GM18520 (cell line): ENCODE measurements around the gene TBC1D5.

Experiments
- ATAC-seq: cut with Tn5 transposase; IDR thresholded peaks from one replicate; pipeline ENCODE4 v1.9.1; 2021; ENCODE audit not compliant: unreplicated experiment

Gene TBC1D5

DNA sequence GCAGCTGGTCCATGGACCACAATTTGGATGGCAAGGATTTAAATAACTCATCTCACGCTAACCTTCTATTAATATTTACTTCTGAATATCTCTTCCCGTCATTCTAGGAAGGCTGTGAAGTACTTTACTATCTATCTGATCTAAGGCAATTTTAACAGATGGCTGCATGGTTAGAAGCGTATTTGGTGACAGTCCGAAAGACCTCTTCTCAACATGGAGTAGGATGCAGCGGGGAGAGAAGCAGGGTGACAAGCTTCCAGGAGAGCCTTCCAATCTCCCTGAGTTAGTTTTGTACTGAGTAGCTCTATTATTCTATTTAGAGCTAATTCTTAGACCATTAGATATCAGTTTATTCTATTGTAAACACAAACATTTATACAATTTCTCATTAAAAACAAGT lies 548.3 kb downstream of the TBC1D5 start:
- no peak for ATAC-seq

DNA sequence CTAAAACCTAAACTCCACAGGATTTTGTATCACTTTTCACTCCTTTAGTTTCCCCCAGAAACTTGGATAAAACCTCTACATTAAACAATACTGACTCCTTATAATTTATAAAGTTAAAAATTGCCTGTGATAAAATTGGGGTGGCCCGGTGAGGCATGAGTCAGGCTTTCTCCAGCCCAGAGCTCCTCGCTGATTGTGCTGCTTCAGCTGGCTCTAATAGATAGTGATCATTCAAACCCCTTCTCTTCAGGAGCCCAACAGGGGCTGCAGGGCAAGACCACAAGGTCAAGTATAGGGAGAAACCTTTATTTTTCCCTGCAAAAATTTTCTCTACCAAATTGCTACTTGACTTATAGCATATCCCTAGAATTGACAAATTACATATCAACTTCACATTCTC lies 549.4 kb downstream of the TBC1D5 start:
- no peak for ATAC-seq

DNA sequence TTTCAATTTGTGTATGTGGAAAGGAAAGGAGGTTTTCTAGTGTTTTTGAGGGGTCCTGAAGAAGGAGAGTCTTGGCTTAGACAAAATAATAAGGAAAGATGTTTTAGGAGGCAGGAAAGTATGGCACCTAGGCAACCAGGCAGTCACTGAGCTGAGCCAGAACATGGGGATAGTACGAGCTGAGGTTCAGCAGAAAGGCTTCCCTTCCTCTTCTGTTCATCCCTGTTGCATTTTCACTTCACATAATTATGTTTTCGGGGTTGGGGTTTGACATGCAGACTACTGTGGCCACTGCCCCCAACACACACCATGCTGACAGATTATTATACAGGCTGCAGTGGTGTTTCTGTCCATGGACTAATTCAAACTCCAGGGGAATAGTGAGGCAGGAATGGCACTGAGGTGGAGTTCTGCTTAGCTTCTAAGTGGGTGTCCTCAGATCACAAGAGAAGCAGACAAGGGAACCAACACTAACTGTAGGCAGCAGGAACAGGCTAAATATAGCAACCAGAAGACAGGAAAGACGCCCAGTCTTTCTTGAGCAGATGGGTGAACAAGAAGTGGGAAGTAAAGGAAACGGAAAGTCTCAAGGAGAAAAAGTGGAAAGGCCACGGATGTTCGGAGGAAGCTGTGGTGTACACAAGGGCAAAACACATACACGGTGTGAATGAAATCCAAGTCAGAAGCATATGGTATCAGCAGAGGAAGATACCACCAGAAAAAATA lies 551.9 kb downstream of the TBC1D5 start:
- no peak for ATAC-seq

DNA sequence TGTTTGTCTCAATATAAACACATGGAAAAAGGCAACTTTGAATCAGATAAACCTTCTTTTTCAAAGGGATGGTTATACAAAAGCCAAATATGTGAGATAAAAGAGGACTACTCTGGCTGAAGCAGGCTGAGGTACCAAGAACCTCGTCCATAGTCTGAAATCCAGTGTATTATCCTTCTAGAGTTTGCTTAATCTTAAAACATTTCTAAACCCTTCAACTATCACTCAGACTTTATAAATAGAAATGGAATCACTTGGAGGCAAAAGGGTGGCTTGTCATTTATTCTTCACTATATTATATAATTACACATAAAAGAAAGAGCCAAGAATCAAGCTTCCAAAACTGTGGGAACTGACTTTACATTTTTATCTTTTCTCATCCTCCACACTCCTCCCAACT lies 554.1 kb downstream of the TBC1D5 start:
- ATAC-seq: no peak

DNA sequence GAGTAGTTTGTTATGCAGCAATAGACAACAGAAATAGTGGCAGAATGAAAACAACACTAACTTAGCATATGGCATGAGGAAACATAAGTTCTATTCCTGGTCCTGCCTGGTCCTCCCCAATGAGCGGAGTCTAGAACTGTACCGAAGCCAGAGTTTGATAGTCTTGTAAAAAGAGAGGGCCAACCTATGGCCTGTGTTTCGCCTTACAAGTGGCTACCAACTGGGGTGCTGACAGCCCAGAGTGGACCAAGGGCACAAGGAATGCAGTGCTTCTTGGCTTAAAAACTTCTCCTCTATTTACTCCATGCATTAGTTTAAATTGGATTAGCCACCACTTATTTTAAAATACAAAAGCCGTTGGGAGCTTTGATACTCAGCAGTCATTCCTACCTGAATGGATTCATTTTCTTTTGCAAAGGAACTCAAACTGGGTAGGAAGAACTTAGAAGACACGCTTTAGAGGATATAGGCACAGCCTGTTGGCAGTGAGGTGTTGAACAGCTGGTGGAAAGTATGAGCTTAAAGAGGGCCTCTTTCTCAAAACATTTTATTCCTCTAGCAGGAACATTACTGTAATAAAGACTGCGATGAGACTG lies 554.7 kb downstream of the TBC1D5 start:
- ATAC-seq: no peak

DNA sequence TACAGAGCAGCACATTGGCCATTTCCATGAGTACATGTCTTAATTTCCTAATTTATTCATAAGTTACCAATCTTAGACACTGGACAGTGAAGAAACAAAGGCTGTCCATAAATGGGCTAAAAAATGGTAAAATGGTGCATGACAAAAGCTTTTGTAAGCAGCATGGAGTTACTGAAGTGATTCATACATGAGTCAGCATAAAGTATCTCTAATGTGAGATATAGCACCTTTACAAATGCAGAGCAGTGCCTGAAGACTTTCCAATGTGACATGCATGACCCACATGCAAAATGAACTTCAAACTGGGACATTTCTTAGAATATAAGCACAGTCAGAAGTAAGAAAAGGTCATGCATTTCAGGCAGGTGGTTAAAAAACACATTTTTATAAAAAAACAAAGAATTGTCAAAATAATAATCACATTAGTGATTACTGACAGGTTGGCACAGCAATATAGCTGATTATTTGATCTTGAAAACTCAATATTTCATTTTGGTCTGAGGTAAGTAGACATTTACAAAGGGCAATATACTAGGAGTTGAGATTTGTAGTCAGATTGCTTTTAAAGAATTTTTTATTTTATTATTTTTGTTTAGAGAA lies 558.4 kb downstream of the TBC1D5 start:
- no peak for ATAC-seq

DNA sequence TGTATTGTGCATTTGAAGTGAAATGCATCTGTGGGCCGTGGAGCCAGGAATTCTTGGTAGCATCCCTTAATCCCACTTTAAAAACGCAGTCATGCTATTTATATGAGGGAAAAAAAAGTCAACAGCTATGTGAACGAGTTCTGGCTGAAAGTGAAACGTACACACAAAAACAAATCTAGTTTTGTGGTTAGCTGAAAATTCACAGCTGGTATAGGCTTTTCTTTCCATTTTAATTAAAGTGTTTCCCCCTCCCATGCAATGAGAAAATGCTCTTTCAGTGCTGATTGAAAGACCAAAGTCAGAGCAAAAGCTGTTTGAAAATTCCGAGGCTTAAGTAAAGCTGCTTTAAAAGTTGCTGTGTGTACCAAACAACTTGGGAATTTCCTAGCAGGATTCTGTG lies 560.3 kb downstream of the TBC1D5 start:
- peak; percentile 38 for ATAC-seq

DNA sequence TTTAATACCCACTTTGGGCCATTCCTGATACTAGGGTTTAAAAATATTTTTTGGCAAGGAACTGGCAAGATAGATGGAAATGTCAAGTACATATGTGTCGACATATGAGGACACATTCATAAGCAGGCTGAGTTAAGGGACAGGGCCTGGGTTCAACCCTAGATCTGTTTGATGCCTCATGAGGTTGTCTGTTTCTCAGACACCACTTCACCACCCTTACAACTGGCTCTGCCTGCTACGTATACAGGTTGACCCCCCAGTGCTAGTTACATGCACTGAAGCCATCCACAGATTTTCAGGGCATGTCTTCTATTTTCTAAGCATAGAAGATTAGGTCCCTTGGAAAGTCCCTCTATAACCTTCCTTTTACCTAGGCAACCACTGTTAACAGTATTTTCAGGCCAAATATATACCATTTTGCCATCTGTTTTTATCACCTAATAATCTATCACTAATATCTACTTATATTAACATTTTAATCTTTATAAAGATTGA lies 561.0 kb downstream of the TBC1D5 start:
- no peak for ATAC-seq

DNA sequence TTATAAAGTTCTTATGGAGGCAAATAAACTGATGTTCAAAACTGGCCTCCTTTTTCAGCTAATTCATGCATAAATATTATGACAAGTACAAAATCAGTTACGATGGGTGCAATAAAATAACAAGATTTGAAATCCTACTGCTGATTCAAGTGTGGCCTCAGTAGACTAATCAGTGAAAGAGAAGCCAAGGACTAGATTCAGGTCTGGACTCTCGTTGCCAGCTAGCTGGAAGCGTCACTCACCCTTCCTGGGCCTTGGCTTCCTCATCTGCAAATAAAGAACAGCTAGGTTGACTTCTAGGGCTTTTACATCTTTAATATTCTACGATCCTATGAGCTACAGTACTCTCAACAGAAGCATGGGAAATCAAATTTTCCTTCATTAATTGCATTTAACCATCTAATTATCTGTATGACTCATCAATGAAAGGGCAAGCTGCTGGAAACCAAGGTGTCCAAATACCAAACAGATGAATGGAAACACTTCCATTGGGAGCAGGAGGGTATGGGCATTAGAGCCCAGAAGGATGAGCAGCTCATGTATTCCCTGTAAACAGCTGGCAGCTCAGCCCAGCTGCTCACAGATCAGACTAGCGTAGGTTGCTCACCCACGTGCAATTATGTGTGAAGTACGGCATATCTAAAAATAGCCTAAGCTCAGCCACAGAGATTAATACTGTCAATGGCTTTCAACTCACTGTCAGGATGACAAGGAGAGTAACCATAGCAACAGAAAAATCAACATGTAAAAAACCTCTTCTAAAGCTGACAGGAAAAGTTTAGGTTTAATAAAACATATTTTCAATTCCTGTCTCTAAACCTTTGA lies 562.8 kb downstream of the TBC1D5 start:
- peak; percentile 43 for ATAC-seq

DNA sequence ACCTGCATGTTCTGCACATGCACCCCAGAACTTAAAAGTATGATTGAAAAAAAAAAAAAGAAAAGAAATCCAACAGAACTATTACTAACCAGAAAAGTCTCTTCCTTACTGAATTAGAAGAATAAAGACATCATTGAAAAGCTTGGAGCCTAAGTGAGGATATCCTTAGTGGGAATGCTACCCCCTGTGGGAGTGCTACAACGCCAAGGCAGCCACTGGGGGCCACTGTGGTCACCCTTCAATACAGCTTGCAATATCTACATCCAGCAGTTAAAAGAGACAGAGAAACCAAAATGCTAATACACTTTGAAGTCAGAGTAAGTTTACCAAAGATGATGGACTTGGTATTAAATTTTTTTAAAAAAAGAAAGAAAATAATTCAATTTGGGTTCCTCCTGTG lies 565.7 kb downstream of the TBC1D5 start:
- ATAC-seq: no peak

DNA sequence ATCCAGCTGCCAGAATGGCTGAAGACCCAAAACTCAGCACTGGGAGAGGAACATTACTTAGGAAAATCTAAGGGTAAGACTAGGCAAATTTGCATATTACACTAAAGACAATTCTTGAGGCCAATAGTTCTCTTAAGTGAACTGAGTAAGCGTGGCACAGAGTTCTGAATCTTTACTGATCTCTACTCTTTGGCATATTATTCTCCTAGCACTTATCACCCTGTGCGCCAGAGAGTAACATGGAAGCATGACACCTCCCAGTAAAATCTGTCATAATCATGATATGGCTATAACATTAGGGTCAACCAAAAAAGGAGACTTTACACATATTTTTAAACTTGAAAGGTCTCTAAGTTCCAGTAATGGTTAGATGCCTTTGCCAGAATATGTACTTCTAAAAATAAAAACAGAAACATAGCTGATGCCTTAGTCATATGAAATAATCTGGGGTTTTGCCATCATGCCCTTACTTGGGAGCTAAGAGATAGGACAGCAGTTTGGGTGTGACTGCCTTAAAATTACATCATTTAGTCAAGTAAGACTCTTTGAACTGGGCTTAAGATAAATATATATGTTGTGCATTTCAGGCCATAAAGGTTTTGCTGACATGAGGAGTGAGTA lies 567.1 kb downstream of the TBC1D5 start:
- no peak for ATAC-seq

DNA sequence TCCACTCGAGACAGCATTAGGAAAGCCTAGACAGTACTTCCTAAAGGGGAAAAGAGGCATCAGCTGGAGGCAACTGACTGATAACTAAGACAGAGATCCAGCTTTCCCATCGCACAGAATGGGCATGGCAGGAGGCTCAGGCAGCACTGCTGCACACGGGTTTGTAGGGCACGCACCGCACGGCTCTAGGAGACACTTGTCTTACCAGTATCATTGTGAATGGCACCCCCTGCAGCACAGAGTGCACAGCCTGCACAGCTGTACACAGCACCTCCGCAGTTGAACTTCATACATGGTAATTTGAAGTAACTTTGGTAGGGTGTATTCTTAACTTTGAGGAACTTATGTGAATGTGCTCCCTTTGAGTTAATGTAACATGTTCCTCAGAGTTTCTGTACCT lies 576.1 kb downstream of the TBC1D5 start:
- no peak for ATAC-seq

DNA sequence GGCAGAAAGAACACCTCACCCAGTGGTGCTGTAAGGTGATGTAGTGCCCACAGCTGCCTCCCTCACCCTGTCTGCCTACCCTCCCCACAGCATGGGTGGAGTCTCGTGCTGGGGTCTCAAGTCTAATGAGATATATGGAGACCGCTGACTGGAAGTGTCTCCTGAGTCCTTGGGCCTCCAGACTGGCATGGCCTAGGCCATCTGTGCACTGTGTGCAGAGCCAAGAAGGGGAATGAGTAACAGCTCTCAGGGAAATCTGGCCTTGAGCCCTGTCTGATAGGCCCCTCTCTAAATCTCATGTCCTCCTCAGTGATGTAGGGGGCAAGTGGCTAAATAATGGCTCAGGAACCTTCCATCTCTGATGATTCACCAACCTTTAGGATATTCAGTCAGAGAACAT lies 580.3 kb downstream of the TBC1D5 start:
- ATAC-seq: no peak

DNA sequence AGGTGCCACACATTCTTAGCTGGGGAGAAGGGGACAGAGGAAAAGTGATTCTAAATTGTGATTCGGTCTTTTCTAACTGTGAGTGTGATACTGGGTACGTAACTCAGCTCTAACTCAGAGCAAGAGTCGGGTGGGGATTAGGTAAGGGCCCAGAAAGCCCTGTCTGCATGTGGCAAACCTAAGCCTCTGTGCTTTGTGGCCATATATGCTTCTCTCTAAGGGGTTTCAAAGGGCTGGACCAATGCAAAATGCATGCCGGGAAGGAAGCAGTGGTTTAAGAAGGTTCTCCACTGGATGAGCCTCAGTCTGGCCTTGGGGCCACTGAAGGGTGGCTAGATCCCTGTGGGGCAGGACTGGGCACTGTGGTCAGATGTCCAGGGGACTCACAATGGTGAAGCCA lies 581.8 kb downstream of the TBC1D5 start:
- ATAC-seq: no peak

DNA sequence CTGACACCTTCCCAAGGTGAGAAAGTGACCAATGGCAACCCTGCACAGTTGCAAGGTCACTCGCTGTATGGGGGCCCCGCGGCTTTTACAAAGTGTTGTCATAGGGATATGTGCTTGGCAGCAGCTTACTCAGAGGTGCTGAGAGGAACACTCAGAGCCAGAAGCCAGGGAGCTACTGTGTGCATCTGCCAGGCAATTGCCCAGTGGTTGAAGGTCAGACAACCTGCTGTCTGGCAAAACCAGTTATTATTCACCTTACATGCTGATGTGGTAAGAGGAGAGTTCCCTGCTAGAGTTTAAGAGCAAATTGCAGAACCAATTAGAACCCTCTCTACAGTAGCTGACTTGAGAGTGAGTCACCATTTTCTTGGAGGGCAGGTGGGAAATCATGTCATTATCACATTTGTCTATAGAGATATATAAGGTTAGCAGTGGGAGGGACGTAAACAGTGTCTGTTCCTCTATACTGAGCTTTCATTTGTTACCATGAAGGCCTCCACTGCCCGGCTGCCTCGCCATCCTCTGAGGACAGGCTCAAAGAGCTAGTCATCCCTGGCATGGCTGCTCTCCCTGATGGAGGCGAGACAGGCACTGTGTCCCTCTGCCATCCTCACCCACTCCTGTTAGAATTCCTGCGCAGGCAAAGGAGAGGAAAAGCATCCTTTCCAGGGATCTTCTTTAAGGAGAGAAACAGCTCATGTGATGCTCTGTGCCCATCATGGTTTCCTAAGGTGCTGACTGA lies 583.3 kb downstream of the TBC1D5 start:
- ATAC-seq: no peak

DNA sequence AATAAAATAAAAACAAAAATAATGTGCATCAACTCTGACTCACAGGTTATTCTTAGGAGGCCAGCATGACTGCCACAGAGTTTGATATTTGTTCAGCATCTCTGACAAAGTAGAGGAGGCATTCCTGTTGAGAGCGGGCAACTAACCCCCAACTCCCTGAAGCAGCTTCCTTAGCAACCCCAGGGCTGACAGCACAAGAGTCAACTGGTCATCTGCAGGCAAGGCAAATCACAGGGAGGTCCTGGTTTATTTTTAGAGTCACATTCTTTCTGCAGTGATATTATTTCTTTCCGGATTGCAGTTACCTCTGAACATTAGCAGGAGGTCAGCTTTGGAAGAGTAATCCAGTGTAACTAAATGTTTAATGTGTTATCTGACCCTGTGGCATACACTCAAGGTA lies 584.7 kb downstream of the TBC1D5 start:
- no peak for ATAC-seq

DNA sequence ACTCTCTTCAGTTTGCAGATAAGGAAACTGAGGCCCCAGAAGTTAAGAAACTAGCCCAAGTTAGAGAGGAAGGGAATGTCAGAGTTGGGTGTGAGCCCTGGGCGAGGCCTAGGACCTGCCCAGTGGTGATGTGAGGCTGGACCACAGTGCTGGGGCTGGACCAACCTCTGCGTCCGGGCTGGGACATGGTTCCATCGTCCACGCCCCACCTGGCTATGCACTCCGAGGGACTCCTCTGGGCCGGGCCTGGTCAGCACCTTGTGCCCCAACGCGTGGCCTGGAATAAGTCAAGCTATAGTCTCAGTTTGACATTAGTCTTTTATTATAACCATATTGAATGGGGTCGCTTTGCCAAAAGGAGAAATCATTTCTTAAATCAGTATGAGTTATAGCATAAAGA lies 585.6 kb downstream of the TBC1D5 start:
- no peak for ATAC-seq

DNA sequence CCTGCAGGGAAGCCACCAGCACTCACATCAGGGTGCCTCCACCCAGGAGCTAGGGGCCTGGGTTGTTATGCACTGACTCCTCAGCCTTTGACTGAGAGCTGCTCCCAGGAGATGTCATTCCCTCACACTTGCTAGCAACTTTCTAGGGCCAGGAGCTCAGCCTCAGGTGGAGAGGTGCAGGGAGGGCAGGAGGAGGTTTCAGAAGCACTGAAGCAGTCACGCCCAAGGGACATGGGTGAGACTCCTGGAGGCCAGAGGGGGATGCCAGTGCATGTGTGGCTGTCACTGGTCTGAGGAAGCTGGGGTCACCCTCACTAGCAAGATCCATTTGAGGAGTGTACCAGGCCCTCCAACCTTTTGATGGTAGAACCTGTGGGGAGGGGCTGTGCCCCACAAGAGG lies 586.5 kb downstream of the TBC1D5 start:
- ATAC-seq: no peak

DNA sequence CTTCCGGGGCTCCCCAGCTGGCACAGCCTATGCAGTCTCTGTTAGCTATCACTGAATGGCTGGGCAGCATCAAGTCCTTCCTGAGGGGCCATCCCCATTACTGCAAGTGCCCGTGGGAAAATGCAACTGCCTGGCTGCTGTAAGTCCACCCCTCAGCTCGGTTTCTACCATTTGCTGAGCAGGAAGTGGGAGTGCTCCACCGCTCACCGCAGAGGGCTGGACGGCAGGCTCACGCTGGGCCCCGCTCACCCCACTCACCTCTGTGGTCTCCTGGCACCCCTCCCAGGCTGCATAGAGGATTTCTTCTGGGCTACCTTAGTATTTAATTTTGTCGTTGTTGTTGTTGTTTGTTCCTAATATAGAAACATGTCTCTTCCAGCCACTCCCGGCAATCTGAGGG lies 587.5 kb downstream of the TBC1D5 start:
- no peak for ATAC-seq

DNA sequence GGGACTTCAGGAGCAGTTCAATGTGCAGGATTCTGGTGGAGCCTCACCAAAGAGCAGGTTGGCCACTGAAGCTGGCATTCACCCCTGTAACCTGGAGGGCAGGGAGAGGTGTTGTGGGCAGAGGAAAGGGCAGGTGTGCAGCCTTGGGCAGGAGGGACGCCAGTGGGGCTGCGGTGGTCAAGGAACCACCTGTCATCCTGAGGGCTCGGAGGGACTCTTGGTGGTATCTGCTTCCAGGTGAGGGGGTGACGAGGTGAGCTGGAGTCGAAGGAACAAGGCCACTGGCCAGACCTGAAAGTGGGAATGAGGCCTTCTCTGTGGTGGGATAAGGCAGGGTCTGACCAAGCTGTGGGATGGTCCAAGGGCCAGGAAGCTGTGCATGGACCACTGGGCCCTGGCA lies 588.2 kb downstream of the TBC1D5 start:
- ATAC-seq: no peak
